Hepatocyte (in vitro differentiated cells): ENCODE results near the gene ITPKB. TPM values are rescaled to one million over a fixed set of nuclear protein-coding genes. Genes with fewer than 3 reads are reported as not detected.
A peak's percentile ranks its signal among the peaks of the same experiment; 100 is the strongest.

Experiments used
- DNase-seq: peaks from one replicate; pipeline ENCODE4 v3.0.0-alpha.2; 2016; ENCODE audit warnings: low spot score
- H2AFZ ChIP-seq: fragments of 200-600 bp; sonication (generic); 2 replicates; pipeline ENCODE4 v1.6.0; 2016; ENCODE audit warnings: antibody characterized with exemption, mild to moderate bottlenecking
- H3K27ac ChIP-seq: fragments of 200-600 bp; sonication (generic); 2 replicates; pipeline ENCODE4 v1.5.1; 2016; ENCODE audit warnings: mild to moderate bottlenecking
- H3K27me3 ChIP-seq: fragments of 200-600 bp; sonication (generic); 2 replicates; pipeline ENCODE4 v1.6.1; 2016
- H3K36me3 ChIP-seq: fragments of 200-600 bp; sonication (generic); replicated peaks from 2 replicates; pipeline ENCODE4 v1.5.1; 2016; ENCODE audit warnings: low read depth; ENCODE audit not compliant: insufficient read depth
- H3K4me1 ChIP-seq: fragments of 200-600 bp; sonication (generic); 2 replicates; pipeline ENCODE4 v1.5.1; 2016; ENCODE audit warnings: mild to moderate bottlenecking, moderate library complexity; ENCODE audit not compliant: insufficient read depth
- H3K4me2 ChIP-seq: fragments of 200-600 bp; sonication (generic); 2 replicates; pipeline ENCODE4 v1.6.0; 2016
- H3K4me3 ChIP-seq: fragments of 200-600 bp; sonication (generic); 2 replicates; pipeline ENCODE4 v1.5.1; 2016; ENCODE audit warnings: mild to moderate bottlenecking
- H3K79me2 ChIP-seq: fragments of 200-600 bp; sonication (generic); 2 replicates; pipeline ENCODE4 v1.6.0; 2017; ENCODE audit warnings: mild to moderate bottlenecking
- H3K9me2 ChIP-seq: fragments of 200-600 bp; sonication (generic); replicated peaks from 2 replicates; pipeline ENCODE4 v1.6.0; 2017; ENCODE audit warnings: mild to moderate bottlenecking; ENCODE audit not compliant: insufficient read depth
- H3K9me3 ChIP-seq: fragments of 200-600 bp; sonication (generic); 2 replicates; pipeline ENCODE4 v1.5.1; 2016; ENCODE audit warnings: low read depth, mild to moderate bottlenecking
- H4K20me1 ChIP-seq: fragments of 200-600 bp; sonication (generic); 2 replicates; pipeline ENCODE4 v1.6.0; 2016; ENCODE audit warnings: mild to moderate bottlenecking; ENCODE audit not compliant: insufficient read depth, poor library complexity, severe bottlenecking
- CTCF ChIP-seq: fragments of 200-600 bp; sonication (generic); IDR thresholded peaks from 2 replicates; pipeline ENCODE4 v1.5.1; 2016; ENCODE audit warnings: antibody characterized with exemption, mild to moderate bottlenecking; ENCODE audit not compliant: poor library complexity
- EZH2 ChIP-seq: fragments of 200-600 bp; sonication (generic); IDR thresholded peaks from 2 replicates; pipeline ENCODE4 v1.6.1; 2016; ENCODE audit warnings: antibody characterized with exemption, mild to moderate bottlenecking, borderline replicate concordance
- EZH2phosphoT487 ChIP-seq: fragments of 200-600 bp; sonication (generic); IDR thresholded peaks from one replicate; pipeline ENCODE4 v1.6.1; 2018; ENCODE audit warnings: antibody characterized with exemption, mild to moderate bottlenecking, low read depth, moderate library complexity; ENCODE audit not compliant: unreplicated experiment, severe bottlenecking
- WGBS: methylation state at CpG from one replicate; pipeline ENCODE4 v1.1.6; 2016; ENCODE audit warnings: low lambda C conversion rate; ENCODE audit errors: missing lambda C conversion rate; 5-methylcytosine and 5-hydroxymethylcytosine counted together
- polyA plus RNA-seq: library from polyadenylated mRNA; unstranded; fragments of >200 nt; fragmentation: Nextera tagmentation; extraction: Ambion mirVana; gene quantifications from 2 replicates; pipeline ENCODE4 v1.2.1, GENCODE V29; 2016
- total RNA-seq: library from RNA; depleted of rRNA; stranded (reverse); fragments of >200 nt; gene quantifications from 2 replicates; pipeline ENCODE4 v1.2.3, GENCODE V29; 2014

The ITPKB gene
- total and polyA plus RNA-seq, 2 experiments from 2014 or later: 11.0 to 13.8 TPM

GRCh38 chr1:226658546-226659125 is 80.4 kb downstream of the ITPKB start:
- Histone ChIP-seq H3K4me3 (no peak overlapping the region), H3K27ac (no peak overlapping the region), H3K27me3 (no peaks in the 10 kb centered on the region), H3K9me2 (no peaks in the 10 kb centered on the region), H3K9me3 (no peaks in the 10 kb centered on the region), H3K36me3 (no peaks in the 10 kb centered on the region), H3K4me1 (peaks cover 34% of the 10 kb centered on the region), H2AFZ (no peak overlapping the region), H4K20me1 (no peaks in the 10 kb centered on the region), H3K4me2 (no peak overlapping the region), H3K79me2 (peaks cover 3% of the 10 kb centered on the region)
- WGBS: 86% methylated on average over 22 of the region's 22 CpGs
- no peak for DNase-seq
- no peak for TF ChIP-seq EZH2phosphoT487
- TF ChIP-seq CTCF: no peak
- no peak for TF ChIP-seq EZH2

GRCh38 chr1:226657895-226658545 is 81.1 kb downstream of the ITPKB start:
- Histone ChIP-seq H3K4me1 (peaks cover 29% of the 10 kb centered on the region), H3K9me2 (no peaks in the 10 kb centered on the region), H3K36me3 (no peaks in the 10 kb centered on the region), H3K27ac (no peak overlapping the region), H3K4me2 (no peak overlapping the region), H3K4me3 (no peak overlapping the region), H3K9me3 (no peaks in the 10 kb centered on the region), H4K20me1 (no peaks in the 10 kb centered on the region), H3K27me3 (no peaks in the 10 kb centered on the region), H3K79me2 (peaks cover 3% of the 10 kb centered on the region), H2AFZ (no peak overlapping the region)
- no peak for DNase-seq
- WGBS: 93% methylated on average over 10 of the region's 10 CpGs
- TF ChIP-seq EZH2phosphoT487: no peak
- TF ChIP-seq EZH2: no peak
- no peak for TF ChIP-seq CTCF

GRCh38 chr1:226656601-226657277 is 82.3 kb downstream of the ITPKB start:
- H3K36me3 ChIP-seq: no peaks in the 10 kb centered on the region
- no peak overlapping the region for H3K4me3 ChIP-seq
- 48% methylated on average over 12 of the region's 12 CpGs for WGBS
- H3K27me3 ChIP-seq: no peaks in the 10 kb centered on the region
- no peak overlapping the region for H3K4me2 ChIP-seq
- H3K9me3 ChIP-seq: no peaks in the 10 kb centered on the region
- H4K20me1 ChIP-seq: no peaks in the 10 kb centered on the region
- no peak for DNase-seq
- TF ChIP-seq CTCF: no peak
- no peak for TF ChIP-seq EZH2
- no peak for TF ChIP-seq EZH2phosphoT487
- no peaks in the 10 kb centered on the region for H3K9me2 ChIP-seq
- peak overlapping the region; percentile 19 for H3K27ac ChIP-seq
- H3K4me1 ChIP-seq: peaks cover 18% of the 10 kb centered on the region
- no peak overlapping the region for H2AFZ ChIP-seq
- H3K79me2 ChIP-seq: peaks cover 3% of the 10 kb centered on the region
